22Rv1 (cell line): ENCODE results near the gene SPOCK3.

ENCODE experiments used
- CTCF ChIP-seq: fragments of 450-650 bp; IDR thresholded peaks from 2 replicates; pipeline ENCODE4 v1.5.1; 2017; ENCODE audit warnings: mild to moderate bottlenecking
- ZFX ChIP-seq: fragments of 450-650 bp; IDR thresholded peaks from 2 replicates; pipeline ENCODE4 v1.6.1; 2017; ENCODE audit warnings: antibody characterized with exemption, borderline replicate concordance

DNA sequence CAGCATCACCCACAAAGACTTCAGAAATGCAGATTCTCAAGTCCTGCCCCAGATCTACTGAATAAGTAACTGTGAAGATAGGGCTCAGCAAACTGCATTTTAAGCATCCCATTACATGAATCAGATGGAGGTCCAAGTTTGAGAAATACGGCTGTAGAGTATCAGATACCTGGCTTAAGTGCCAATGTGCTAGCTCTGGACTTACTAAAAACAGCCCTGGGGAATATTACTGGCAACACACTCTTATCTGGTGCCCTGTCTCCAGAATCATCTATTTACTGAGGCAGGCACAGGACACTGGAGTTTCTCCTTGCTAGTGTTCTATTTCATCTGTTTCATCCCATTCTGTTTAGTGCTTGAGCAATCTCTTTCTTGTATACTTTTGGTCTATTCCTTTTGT, 105.1 kb downstream of the SPOCK3 start:
- TF ChIP-seq CTCF (no peak), ZFX (no peak)
